ENCODE results near the gene POLR3GL. TPM values are rescaled to one million over a fixed set of nuclear protein-coding genes. Genes with fewer than 3 reads are reported as not detected.
A peak's percentile ranks its signal among the peaks of the same experiment; 100 is the strongest.

The POLR3GL gene
- total and polyA plus RNA-seq, 2 experiments from 2014 or later: 17.4 to 37.9 TPM

DNA sequence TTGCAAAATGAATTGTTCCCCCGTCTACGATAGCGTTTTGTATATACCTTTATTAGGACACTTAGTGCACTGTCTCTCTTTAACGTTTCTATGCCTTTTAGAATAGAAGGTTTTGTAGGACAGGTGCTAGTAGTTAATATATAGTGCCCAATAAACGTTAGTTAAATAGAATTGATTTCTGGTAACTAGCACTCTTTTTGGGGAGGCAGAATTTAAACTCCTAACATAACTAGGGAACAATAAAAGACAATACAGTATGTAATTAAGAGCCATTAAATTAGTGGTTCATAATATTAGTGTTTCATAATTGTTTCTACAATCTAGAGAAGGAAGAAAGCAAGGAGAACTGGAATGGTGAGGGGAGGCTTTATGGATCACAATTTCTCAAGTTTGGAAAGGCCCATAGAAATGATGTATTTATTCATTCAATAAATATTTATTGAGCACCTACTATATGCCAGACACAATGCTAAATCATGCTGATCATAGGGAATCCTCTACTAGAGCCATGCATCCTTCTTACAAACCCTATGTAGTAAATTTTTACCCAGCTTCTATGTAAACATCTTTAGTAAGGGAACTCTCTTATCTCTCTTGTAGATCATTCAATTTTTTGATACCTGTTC, 742 bp downstream of the POLR3GL start:
- TF ChIP-seq EZH2 (IDR thresholded peaks at IDR 0.05; ENCODE audit: insufficient read depth, poor library complexity, severe bottlenecking) (no peak), EZH2phosphoT487 (IDR thresholded peaks at IDR 0.05; ENCODE audit: insufficient read depth, low read depth) (no peak)
- in situ Hi-C loops (cut with MboI): no loop called here

DNA sequence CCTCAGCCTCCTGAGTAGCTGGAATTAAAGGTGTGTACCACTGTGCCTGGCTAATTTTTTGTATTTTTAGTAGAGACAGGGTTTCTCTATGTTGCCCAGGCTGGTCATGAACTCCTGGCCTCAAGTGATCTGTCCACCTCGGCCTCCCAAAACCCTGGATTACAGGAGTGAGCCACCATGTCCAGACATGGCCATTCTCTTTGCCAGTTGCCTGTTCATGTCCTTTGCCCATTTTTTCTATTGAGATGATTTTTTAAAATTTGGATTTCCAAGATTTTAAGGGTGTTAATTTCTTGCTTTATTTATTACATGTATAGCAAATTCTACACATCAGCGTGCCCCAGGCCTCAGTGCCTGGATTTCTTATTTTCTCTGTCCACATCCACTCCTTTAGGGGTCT, 2.8 kb downstream of the POLR3GL start:
- Histone ChIP-seq H3K36me3 (ENCODE audit: low read depth) (no peaks in the 10 kb centered on the region), H3K9ac (no peak overlapping the region), H3K4me3 (no peak overlapping the region), H3K79me2 (ENCODE audit: insufficient read depth) (peaks cover 7% of the 10 kb centered on the region; the same call in 1 of the 2 replicates), H3K4me2 (ENCODE audit: unreplicated experiment) (no peak overlapping the region), H3K9me3 (ENCODE audit: low read depth) (no peaks in the 10 kb centered on the region), H2AFZ (no peak overlapping the region), H3K27ac (no peak overlapping the region), H3K27me3 (replicated peaks; ENCODE audit: insufficient read depth) (no peaks in the 10 kb centered on the region), H3K9me2 (ENCODE audit: insufficient read depth) (no peaks in the 10 kb centered on the region), H3F3A (ENCODE audit: insufficient read depth) (peaks cover 30% of the 10 kb centered on the region), H3K4me1 (ENCODE audit: insufficient read depth) (peaks cover 23% of the 10 kb centered on the region), H4K20me1 (ENCODE audit: insufficient read depth) (no peaks in the 10 kb centered on the region)
- 84 to 95% methylated on average over 2 of the region's 2 CpGs for WGBS, 2 experiments (ENCODE audit: low coverage in 1 of 2, low lambda C conversion rate in 2 of 2, missing lambda C conversion rate in 2 of 2)
- DNase-seq: no peak
- in situ Hi-C loops (cut with MboI): no loop called here
- TF ChIP-seq EZH2phosphoT487 (IDR thresholded peaks at IDR 0.05; ENCODE audit: insufficient read depth, low read depth) (no peak), EZH2 (IDR thresholded peaks at IDR 0.05; ENCODE audit: insufficient read depth, poor library complexity, severe bottlenecking) (no peak)

More for the DNA sequence above, 742 bp downstream of the POLR3GL start:
- no peaks in the 10 kb centered on the region for H3K27me3 ChIP-seq (replicated peaks; ENCODE audit: insufficient read depth)
- H2AFZ ChIP-seq: peak overlapping the region; percentile 87
- no peaks in the 10 kb centered on the region for H3K36me3 ChIP-seq (ENCODE audit: low read depth)
- peaks cover 23% of the 10 kb centered on the region for H3K4me1 ChIP-seq (ENCODE audit: insufficient read depth)
- no peak for DNase-seq
- peaks cover 30% of the 10 kb centered on the region for H3F3A ChIP-seq (ENCODE audit: insufficient read depth)
- H3K79me2 ChIP-seq (ENCODE audit: insufficient read depth): peaks cover 7% of the 10 kb centered on the region; the same call in 1 of the 2 replicates
- peak overlapping the region; percentile 78 for H3K9ac ChIP-seq
- 1% methylated on average over 5 of the region's 5 CpGs for WGBS, 2 experiments (ENCODE audit: low coverage in 1 of 2, low lambda C conversion rate in 2 of 2, missing lambda C conversion rate in 2 of 2)
- H3K27ac ChIP-seq: no peak overlapping the region
- H4K20me1 ChIP-seq (ENCODE audit: insufficient read depth): no peaks in the 10 kb centered on the region
- H3K9me3 ChIP-seq (ENCODE audit: low read depth): no peaks in the 10 kb centered on the region
- peak overlapping the region; percentile 92 for H3K4me3 ChIP-seq
- H3K9me2 ChIP-seq (ENCODE audit: insufficient read depth): no peaks in the 10 kb centered on the region
- peak overlapping the region; percentile 97 for H3K4me2 ChIP-seq (ENCODE audit: unreplicated experiment)

DNA sequence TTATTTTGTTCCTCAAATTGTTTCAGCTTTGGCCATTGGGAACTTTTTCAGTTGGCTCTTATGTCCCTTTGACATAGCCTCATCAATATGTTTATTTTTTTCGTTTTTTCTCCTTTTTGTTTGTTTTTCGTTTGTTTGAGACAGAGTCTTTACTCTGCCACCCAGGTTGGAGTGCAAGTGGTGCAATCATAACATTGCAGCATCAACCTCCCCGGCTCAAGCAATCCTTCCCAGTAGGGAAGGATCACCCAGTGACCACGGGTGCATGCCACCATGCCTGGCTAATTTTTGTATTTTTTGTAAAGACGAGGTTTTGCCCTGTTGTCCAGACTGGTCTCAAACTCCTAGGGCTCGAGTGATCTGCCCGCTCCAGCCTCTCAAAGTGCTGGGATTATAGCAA, 8.1 kb downstream of the POLR3GL start:
- no peaks in the 10 kb centered on the region for H3K79me2 ChIP-seq (ENCODE audit: insufficient read depth)
- H3K27ac ChIP-seq: no peak overlapping the region
- no peaks in the 10 kb centered on the region for H3K9me3 ChIP-seq (ENCODE audit: low read depth)
- H3K36me3 ChIP-seq (ENCODE audit: low read depth): no peaks in the 10 kb centered on the region
- H3F3A ChIP-seq (ENCODE audit: insufficient read depth): peaks cover 13% of the 10 kb centered on the region; the same call in 1 of the 2 replicates
- 62 to 65% methylated on average over 7 of the region's 7 CpGs for WGBS, 2 experiments (ENCODE audit: low coverage in 1 of 2, low lambda C conversion rate in 2 of 2, missing lambda C conversion rate in 2 of 2)
- peaks cover 10% of the 10 kb centered on the region for H3K4me1 ChIP-seq (ENCODE audit: insufficient read depth)
- no peak overlapping the region for H3K4me2 ChIP-seq (ENCODE audit: unreplicated experiment)
- in situ Hi-C loops (cut with MboI): no loop called here
- no peak overlapping the region for H2AFZ ChIP-seq
- H4K20me1 ChIP-seq (ENCODE audit: insufficient read depth): no peaks in the 10 kb centered on the region
- no peak overlapping the region for H3K4me3 ChIP-seq
- no peaks in the 10 kb centered on the region for H3K9me2 ChIP-seq (ENCODE audit: insufficient read depth)
- no peak for DNase-seq
- no peaks in the 10 kb centered on the region for H3K27me3 ChIP-seq (replicated peaks; ENCODE audit: insufficient read depth)
- H3K9ac ChIP-seq: no peak overlapping the region
- no peak for TF ChIP-seq EZH2 (IDR thresholded peaks at IDR 0.05; ENCODE audit: insufficient read depth, poor library complexity, severe bottlenecking)
- no peak for TF ChIP-seq EZH2phosphoT487 (IDR thresholded peaks at IDR 0.05; ENCODE audit: insufficient read depth, low read depth)

DNA sequence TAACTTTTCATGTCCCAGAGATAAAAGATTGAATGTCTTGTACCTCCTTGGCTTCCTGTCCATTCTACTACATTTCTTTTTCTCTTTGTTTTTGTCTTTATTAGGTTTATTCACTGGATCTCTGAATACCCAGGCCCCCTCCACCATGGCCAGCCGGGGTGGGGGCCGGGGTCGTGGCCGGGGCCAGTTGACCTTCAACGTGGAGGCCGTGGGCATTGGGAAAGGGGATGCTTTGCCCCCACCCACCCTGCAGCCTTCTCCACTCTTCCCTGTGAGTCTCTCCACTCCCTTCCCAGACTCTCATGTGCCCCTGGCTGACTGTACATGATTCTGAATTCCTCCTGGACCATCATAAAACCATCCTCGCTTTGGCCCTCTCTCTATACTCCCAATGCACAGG, 10.2 kb downstream of the POLR3GL start:
- Histone ChIP-seq H3K27me3 (replicated peaks; ENCODE audit: insufficient read depth) (no peaks in the 10 kb centered on the region), H3K9ac (no peak overlapping the region), H3K9me3 (ENCODE audit: low read depth) (no peaks in the 10 kb centered on the region), H3K79me2 (ENCODE audit: insufficient read depth) (no peaks in the 10 kb centered on the region), H3K4me3 (no peak overlapping the region), H3K4me1 (ENCODE audit: insufficient read depth) (peaks cover 21% of the 10 kb centered on the region), H3F3A (ENCODE audit: insufficient read depth) (peaks cover 19% of the 10 kb centered on the region), H3K36me3 (ENCODE audit: low read depth) (no peaks in the 10 kb centered on the region), H4K20me1 (ENCODE audit: insufficient read depth) (no peaks in the 10 kb centered on the region), H3K27ac (no peak overlapping the region), H3K9me2 (ENCODE audit: insufficient read depth) (no peaks in the 10 kb centered on the region), H2AFZ (no peak overlapping the region), H3K4me2 (ENCODE audit: unreplicated experiment) (no peak overlapping the region)
- WGBS, 2 experiments (ENCODE audit: low coverage in 1 of 2, low lambda C conversion rate in 2 of 2, missing lambda C conversion rate in 2 of 2): 62 to 78% methylated on average over 1 to 7 of the region's 7 CpGs
- TF ChIP-seq EZH2phosphoT487 (IDR thresholded peaks at IDR 0.05; ENCODE audit: insufficient read depth, low read depth) (no peak), EZH2 (IDR thresholded peaks at IDR 0.05; ENCODE audit: insufficient read depth, poor library complexity, severe bottlenecking) (no peak)
- in situ Hi-C loops (cut with MboI): no loop called here
- no peak for DNase-seq

All from GM23248 (cell line).